GM18909 (cell line): ENCODE data around the gene GANAB.
"Not testable (repeated sequence)": the region's sequence is repeated elsewhere in the genome, so short reads cannot be mapped to it uniquely, and the experiment has no call there.

Source experiments
- ATAC-seq: cut with Tn5 transposase; IDR thresholded peaks from one replicate; pipeline ENCODE4 v1.9.1; 2021; ENCODE audit warnings: mild to moderate bottlenecking; ENCODE audit not compliant: unreplicated experiment, poor library complexity

The GANAB gene

GRCh38 chr11:62669420-62670161, 23.2 kb upstream of the GANAB start:
- no peak for ATAC-seq

DNA sequence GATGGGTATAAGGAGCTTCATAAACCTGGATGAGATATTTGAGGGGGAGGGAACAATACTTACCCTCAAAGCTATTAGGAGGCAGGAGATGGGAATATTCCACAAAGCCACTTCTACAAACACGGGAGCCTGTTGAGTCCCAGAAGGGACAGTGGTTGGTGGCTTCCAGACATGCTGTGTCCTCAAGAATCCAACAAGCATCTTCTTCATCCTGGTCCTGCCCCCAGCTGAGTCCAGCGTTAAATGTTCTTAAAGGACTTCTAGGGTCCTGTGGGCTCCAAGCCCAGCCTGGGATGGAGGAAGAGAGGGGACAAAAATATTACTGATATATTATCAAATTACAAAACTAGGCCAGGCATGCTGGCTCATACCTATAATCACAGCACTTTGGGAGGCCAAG, 21.0 kb upstream of the GANAB start:
- ATAC-seq, result no peak

GRCh38 chr11:62666259-62666926, 20.0 kb upstream of the GANAB start:
- no peak for ATAC-seq

DNA sequence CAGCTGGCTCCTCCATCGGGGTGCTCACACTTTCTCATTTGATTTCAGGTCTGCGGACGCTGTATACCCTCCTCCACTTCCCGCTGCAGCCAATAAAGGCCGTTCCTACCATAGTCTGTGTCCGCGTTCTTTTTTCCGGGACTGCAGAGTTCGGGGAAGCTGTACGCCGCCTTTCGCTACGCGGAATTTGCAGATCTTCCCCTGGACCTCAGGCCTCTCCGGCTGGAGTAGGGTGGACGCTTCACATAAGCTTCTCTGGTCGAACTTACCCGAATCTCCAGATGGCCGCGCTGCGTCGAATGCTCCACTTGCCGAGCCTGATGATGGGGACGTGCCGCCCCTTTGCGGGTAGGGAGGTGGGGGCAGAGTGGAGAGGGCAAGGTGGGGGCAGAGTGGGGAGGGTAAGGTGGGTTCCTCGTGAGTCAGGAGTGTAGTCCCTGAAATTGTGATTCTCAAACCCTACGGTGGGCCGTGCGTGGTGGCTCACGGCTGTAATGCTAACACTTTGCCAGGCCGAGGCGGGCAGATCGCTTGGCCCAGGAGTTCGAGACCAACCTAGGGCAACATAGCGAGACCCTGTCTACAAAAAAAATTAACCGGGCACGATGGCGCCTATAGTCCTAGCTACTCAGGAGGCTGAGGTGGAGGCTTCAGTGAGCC, 19.3 kb upstream of the GANAB start:
- peak; percentile 3 for ATAC-seq

GRCh38 chr11:62665075-62665598, 18.7 kb upstream of the GANAB start, which contains the start of the genes C11orf98 and CSKMT:
C11orf98 (minus strand) TSS chr11:62665210; CDS start chr11:62665169, 41 bp downstream.
CSKMT (plus strand) TSS chr11:62665312; CDS start chr11:62665880, 568 bp downstream.
- ATAC-seq, result peak; percentile 87

DNA sequence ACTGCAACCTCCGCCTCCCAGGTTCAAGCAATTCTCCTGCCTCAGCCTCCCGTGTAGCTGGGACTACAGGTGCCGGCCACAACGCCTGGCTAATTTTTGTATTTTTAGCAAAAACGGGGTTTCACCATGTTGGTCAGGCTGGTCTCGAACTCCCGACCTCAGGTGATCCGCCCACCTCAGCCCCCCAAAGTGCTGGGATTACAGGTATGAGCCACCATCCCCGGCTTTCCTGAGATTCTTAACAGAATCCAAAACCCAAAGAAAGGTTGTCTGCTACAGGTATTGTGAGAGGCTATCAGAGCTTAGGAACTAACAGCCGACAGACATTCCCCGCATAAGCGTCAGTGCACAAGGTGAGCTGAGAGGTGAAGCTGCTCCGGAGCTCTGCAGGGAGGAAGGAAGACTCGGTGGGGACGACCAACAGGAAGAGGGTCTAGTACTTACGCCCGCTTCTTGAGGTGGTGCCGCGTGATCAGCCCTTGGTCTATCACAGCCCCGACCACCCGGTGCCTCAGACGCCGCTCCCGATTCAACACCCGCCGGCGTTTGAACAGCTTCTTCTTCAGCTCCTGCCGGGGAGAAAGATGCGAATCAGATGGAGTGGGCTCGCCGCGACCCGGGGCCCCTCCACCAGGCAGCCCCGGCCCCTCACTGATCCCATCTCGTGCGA, 18.1 kb upstream of the GANAB start:
- peak; percentile 35 for ATAC-seq

- no peak for ATAC-seq
Observed at GRCh38 chr11:62656796-62657429, 10.5 kb upstream of the GANAB start.

GRCh38 chr11:62654297-62654696, 7.9 kb upstream of the GANAB start:
- no peak for ATAC-seq

GRCh38 chr11:62652161-62653006, 6.0 kb upstream of the GANAB start:
- peak; percentile 2 for ATAC-seq

DNA sequence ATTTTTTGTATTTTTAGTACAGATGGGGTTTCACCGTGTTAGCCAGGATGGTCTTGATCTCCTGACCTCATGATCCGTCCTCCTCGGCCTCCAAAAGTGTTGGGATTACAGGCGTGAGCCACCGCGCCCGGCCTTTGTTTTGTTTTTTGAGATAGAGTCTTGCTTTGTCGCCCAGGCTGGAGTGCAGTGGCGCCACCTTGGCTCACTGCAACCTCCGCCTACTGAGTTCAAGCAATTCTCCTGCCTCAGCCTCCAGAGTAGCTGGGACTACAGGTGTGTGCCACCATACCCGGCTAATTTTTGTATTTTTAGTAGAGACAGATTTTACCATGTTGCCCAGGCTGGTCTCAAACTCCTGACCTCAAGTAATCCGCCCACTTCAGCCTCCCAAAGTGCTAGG, 3.9 kb upstream of the GANAB start:
- not testable (repeated sequence) for ATAC-seq

GRCh38 chr11:62649486-62649885, 3.1 kb upstream of the GANAB start:
- ATAC-seq, result no peak

DNA sequence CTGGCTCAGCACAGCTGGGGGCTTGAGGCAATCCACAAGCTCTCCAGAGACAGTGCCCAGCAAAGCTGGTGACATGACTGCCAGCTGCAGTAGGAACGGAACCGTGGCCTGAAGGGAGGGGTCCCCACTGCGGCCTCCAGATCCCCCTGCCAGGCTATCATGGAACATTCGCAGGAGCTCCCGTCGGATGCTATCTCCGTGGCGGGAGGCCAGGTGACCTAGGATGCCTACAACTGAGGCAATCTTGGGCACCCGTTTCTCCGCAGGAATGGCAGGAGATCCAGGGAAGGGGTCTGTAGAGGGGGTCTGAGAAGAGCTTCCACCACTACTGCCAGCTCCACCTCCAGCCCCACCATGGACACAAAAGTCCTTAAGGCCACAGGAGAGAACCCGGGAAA, 2.6 kb upstream of the GANAB start:
- ATAC-seq, result no peak

GRCh38 chr11:62648185-62648966, 2.0 kb upstream of the GANAB start:
- ATAC-seq, result no peak

DNA sequence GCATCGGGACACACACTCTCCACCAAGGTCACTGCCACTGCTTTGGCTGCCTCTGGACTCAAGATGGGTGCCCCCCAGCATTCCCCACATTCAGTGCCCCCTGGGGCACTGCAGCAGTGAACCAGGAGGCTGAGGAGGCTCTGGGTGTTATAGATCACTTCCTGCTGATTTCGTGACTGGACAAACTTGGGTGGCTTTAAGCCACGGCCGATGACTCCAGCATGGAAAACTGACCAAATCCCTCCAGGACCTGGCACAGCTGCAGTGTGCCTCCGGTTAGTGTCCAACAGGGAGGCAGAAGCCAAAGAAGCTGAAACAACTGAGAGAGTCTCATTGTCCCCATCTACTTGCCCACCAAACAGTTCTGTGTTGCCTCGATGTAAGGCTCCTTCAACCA, 1.2 kb upstream of the GANAB start:
- no peak for ATAC-seq

DNA sequence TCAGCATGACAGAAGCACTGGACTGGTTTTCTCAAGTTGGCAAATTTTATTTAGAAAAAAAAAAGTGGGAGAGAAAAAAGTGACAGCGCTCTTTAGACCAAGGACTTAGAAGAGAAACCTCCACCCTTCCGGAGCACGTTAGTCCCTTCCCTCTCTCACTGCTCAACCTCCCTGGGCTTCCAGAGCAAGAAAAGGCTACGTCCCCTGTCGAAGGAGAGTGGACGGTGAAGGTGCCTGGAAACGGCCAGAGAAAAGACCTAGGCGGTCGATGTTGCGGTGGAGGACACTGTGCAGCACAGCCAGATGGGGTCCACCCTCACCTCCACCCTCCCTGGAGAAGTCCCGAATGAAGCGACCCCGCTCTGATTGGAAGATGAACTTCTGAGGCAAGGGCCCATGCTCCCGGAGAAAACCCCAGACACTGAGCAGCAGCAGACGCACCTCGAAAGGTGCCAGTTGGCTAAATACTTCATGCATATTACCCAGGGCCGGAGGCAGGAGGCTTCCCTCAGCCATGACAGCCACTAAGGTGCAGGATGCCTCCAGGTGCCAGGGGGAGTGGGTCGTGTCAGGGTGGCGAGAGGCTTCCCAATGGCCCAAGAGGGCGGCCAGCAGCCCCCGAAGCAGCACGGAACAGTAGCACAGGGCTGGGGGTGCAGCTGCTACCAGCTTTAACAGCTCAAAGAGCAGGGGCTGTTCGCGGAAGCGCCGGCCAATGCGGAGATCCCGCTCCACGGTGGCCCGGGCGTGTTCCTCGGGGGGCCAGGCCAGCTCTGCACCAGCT, 604 bp upstream of the GANAB start:
- no peak for ATAC-seq

DNA sequence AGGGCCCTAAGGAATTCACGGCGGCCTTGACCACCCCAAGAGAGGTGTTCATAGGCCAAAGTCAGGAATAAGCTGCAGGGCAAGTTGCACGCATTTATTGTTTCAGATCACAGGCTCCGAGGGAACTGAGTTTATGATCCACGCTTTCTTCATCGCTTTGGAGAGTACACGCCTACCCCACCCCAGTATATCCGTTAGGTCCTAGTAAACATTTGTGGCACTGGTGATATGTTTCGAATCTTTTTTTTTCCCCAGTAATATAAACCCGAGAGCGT, 805 bp downstream of the GANAB start:
- ATAC-seq, result no peak

- ATAC-seq, result no peak
Observed at GRCh38 chr11:62644220-62644619, 2.2 kb downstream of the GANAB start.

GRCh38 chr11:62632492-62632891, 13.9 kb downstream of the GANAB start:
- no peak for ATAC-seq
